ELR (cell line): ENCODE results near the gene OR6X1.
"Not testable (repeated sequence)": the region's sequence is repeated elsewhere in the genome, so short reads cannot be mapped to it uniquely, and the experiment has no call there.

Experiments used
- DNase-seq: peaks from one replicate; pipeline ENCODE4 v3.0.0-alpha.2; 2015; ENCODE audit warnings: low read depth

Gene OR6X1

DNA sequence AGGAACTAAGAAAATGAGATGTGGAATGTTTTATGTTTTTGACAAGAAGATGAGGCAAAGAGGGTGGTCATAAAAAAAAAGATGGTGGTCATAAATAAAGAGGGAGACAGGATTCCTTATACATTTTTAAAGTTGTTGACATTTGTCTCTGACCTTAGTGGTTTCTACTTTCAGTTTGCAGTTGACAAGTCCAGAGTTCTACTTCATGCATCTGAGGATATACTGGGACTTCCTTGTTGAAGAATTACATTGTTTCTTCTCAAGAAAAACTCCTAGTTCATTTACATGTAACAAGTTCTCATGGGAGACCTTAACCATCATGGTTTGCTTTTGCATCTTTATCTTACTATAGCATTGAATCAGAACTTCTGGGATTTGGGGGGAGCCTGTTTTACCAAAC is 1.2 kb downstream of the OR6X1 start:
- no peak for DNase-seq

- DNase-seq: no peak
These were observed 2.5 kb downstream of the OR6X1 start for GRCh38 chr11:123751781-123752180.

GRCh38 chr11:123748349-123748748 is 6.0 kb downstream of the OR6X1 start:
- DNase-seq: not testable (repeated sequence)

DNA sequence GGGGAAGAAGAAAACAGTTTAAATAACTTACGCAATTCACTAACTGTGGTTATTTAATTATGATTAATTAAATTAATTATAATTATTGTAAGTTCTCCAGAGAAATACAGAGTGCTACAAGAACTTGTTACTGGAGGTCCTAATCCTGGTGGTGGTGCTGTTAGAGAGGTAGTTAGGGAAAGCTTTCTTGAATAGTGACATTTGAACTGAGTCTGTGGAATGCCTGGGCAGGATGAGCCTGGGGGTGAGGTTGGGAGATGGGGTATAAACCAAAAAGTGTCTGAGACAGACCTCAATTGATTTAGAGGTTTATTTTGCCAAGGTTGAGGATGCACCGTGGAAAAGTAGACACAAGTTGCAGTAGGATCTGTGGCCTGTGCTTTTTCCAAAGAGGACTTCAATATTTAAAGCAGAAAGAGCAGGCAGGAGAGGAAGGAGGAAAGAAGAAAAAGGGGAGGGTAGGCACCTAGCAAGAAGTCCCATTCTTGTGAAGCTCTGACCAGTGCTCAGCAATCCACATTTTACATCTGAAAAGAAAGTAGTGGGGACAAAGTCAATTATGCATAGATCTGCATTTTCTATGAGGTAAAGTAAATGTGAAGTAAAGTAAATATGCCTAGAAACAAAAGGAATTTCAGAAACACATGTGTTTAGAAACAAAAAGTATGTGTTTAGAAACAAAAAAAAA is 8.4 kb downstream of the OR6X1 start:
- DNase-seq: no peak

- DNase-seq: no peak
These were observed 11.6 kb downstream of the OR6X1 start for GRCh38 chr11:123742724-123743120.

- peak; percentile 14 for DNase-seq
These were observed 12.1 kb downstream of the OR6X1 start for GRCh38 chr11:123742031-123742723.

- DNase-seq: peak; percentile 93
These were observed 12.9 kb downstream of the OR6X1 start, which contains the start of gene ZNF202 for GRCh38 chr11:123741159-123742030. TSS of gene ZNF202 (minus strand) at chr11:123741660. CDS start at chr11:123730888, 10,772 bp downstream.

DNA sequence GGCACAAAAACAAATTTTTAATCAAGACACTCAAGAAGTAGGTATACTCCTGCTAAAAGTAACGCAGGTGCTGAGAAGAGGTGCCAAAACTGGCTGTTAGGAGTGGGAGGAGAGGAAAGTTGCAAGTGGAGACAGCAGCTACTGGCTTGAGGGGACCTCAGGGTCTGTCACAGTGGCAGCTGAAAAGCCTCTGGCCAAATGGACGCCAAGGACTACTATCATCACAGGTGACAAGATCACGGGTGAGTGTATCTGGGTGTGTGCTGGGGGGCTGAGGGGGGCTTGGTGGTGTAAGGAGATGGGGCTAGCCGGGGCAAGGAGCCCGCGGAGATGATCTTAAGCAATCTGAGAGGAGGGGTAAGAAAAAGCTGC is 13.5 kb downstream of the OR6X1 start:
- no peak for DNase-seq

DNA sequence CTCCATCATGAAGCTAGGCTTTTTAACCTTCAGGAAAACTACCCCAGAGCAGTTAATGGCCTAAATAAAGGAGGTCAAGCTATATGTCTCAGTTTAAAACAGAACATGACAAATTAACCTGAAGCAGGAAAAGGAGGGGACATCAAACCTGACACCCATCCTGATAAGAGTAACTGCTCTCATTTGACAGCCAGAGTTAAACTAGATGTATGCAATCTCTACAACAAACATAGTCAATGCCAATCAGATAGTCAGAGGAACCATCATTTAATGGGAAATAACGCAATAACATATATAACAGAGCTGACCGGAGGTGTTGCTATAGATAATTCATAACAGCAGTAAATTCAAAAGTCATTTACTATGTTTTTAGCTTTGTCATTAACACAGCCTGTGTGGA is 15.9 kb downstream of the OR6X1 start:
- no peak for DNase-seq

DNA sequence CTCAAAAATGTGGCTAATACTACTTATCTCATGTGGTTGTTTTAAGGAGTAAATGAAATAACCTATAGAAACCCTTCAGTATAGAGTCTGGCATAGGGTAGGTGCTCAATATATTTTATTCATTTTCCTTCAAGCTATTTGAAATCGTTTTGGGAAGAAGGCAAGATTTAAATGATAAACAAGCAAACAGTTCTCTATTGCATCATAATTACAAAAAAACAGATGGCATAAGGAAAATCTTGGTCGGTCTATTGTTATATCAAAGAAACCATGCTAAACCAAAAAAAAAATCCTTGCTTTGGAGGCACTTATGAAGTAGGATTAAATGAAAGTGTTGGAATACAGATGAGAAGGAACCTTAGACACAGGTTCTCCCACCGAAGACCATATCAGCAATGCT is 17.5 kb downstream of the OR6X1 start:
- no peak for DNase-seq

DNA sequence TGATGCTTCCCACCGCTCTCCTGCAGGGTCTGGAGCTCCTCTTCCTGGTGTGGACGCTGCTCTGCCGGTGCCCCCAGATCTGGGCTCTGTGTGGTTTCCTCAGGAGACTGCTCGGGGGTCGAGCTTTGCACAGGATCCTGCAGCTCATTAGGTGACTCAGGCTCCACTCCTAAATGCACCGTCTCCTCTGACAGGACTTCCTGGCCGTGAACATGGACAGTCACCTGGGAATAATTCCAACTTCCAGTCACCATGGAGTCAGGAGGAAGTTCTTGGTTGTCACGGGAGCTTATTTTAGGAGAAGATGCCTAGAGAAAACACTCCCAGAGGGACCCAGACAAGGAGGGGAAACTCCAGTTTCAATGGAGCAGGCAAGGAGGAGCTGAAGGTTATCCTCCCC is 24.7 kb downstream of the OR6X1 start:
- DNase-seq: peak; percentile 52

GRCh38 chr11:123725995-123726655 is 28.2 kb downstream of the OR6X1 start:
- no peak for DNase-seq

GRCh38 chr11:123719452-123719851 is 34.9 kb downstream of the OR6X1 start:
- peak; percentile 67 for DNase-seq

DNA sequence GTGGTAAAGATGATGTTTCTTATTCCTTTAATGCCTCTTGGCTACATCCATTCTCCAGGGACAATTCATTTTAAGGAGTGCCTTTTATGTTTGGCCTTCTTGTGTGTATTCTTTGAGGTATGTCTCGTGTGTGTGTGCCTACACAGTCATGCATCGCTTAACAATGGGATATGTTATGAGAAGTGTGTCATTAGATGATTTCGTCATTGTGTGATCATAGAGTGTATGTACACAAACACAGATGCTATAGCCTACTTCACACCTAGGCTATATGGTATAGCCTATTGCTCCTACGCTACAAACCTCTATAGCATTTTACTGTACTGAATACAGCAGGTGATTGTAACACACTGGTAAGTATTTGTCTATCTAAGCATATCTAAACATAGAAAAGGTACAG is 35.8 kb downstream of the OR6X1 start:
- no peak for DNase-seq

- no peak for DNase-seq
These were observed 36.3 kb downstream of the OR6X1 start for GRCh38 chr11:123718063-123718462.

DNA sequence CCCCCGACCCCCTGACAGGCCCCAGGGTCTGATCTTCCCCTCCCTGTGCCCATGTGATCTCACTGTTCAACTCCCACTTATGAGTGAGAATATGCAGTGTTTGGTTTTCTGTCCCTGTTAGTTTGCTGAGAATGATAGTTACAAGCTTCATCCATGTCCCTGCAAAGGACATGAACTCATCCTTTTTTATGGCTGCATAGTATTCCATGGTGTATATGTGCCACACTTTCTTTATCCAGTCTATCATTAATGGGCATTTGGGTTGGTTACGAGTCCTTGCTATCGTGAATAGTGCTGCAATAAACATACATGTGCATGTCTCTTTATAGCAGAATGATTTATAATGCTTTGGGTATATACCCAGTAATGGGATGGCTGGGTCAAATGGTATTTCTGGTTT is 41.7 kb downstream of the OR6X1 start:
- DNase-seq: not testable (repeated sequence)

GRCh38 chr11:123707606-123708205 is 46.6 kb downstream of the OR6X1 start:
- peak; percentile 72 for DNase-seq

- no peak for DNase-seq
These were observed 47.1 kb downstream of the OR6X1 start for GRCh38 chr11:123707206-123707605.

DNA sequence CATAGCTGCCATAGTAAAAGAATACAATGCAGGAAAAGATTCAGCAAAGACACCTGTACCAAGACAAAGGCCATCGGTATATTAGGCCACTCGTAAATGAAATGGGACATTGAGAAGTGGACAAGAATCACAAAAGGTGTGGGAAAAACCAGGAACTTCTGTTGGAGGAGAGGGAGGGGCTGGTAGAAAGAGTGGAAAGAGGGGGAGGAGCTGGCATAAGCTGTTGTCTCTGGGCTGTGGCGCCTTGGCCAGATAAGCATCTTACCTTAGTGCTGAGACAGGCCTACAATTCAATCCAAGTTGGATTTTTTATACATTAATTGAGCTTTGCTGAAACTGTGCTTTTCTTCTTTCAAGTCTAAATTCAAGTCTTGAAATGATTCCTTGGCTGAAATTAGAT is 50.0 kb downstream of the OR6X1 start:
- no peak for DNase-seq
